ENCODE data around the gene ZNF2. TPM values are rescaled to one million over a fixed set of nuclear protein-coding genes. Genes with fewer than 3 reads are reported as not detected.

The ZNF2 gene
- total and polyA plus RNA-seq, 2 of the 13 experiments (the other 11 are each of a cell fraction or from before 2014, with no cell fraction given): 4.3 to 6.1 TPM

DNA sequence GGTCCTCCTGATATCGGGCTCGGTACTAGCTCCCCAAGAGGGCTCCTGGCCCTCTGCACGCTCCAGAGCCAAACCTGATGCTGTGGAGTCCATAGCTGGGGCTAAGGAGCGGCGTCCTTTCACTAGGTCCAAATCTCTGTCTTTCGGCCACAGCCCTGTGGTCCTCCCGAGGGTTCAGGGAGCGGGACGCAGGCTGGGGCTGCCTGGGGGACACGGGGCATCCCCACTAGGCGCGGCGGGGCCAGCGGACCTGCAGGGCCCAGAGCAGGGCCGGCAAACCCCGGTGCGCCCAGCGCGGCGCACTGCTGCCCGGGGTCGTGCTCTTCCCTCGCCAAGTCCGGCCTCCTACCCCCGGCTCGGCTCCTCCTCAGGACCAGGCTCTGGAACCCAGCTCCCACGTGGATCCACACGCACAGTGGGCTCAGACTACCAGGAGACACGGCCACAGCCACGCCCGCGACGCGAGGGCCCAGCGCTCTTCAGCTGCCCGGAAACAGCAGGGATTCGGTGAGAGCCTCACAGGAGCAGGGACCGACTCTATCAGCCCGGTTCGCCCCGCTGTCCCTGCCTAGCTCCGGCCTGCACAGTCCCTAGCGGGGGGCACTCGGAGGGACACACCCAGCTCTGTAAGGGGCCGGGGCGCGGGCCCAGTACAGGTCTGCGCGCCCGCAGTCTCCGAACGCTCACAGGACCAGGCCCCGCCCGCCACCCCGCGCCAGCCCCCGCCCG lies 6.6 kb upstream of the ZNF2 start (continued):
- TF ChIP-seq, protein P1, sequence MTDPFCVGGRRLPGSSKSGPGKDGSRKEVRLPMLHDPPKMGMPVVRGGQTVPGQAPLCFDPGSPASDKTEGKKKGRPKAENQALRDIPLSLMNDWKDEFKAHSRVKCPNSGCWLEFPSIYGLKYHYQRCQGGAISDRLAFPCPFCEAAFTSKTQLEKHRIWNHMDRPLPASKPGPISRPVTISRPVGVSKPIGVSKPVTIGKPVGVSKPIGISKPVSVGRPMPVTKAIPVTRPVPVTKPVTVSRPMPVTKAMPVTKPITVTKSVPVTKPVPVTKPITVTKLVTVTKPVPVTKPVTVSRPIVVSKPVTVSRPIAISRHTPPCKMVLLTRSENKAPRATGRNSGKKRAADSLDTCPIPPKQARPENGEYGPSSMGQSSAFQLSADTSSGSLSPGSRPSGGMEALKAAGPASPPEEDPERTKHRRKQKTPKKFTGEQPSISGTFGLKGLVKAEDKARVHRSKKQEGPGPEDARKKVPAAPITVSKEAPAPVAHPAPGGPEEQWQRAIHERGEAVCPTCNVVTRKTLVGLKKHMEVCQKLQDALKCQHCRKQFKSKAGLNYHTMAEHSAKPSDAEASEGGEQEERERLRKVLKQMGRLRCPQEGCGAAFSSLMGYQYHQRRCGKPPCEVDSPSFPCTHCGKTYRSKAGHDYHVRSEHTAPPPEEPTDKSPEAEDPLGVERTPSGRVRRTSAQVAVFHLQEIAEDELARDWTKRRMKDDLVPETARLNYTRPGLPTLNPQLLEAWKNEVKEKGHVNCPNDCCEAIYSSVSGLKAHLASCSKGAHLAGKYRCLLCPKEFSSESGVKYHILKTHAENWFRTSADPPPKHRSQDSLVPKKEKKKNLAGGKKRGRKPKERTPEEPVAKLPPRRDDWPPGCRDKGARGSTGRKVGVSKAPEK (CRISPR knock-in tag; IDR thresholded peaks at IDR 0.05; ENCODE audit: borderline replicate concordance): no peak
- TF ChIP-seq MZF1 (CRISPR knock-in tag; IDR thresholded peaks at IDR 0.05; ENCODE audit: borderline replicate concordance) (no peak), ZNF20 (CRISPR knock-in tag; IDR thresholded peaks at IDR 0.05) (no peak), TCF7 (IDR thresholded peaks at IDR 0.05; ENCODE audit: low read depth) (no peak), SMC3 (IDR thresholded peaks at IDR 0.05; ENCODE audit: low read length) (no peak), RAD51 (IDR thresholded peaks at IDR 0.05; ENCODE audit: borderline replicate concordance) (no peak), ZNF263 (CRISPR knock-in tag; IDR thresholded peaks at IDR 0.05) (no peak), ZNF160 (CRISPR knock-in tag; IDR thresholded peaks at IDR 0.05) (0 out of 2 replicates have a peak, but pooled peaks have one; percentile 28), CBX2 (IDR thresholded peaks at IDR 0.05; ENCODE audit: low read depth, low read length) (no peak), CBX2 (CRISPR knock-in tag; IDR thresholded peaks at IDR 0.05; ENCODE audit: low read depth) (no peak), MLLT10 (CRISPR knock-in tag; IDR thresholded peaks at IDR 0.05) (no peak), ZBTB21 (CRISPR knock-in tag; IDR thresholded peaks at IDR 0.05) (no peak), ZNF333 (CRISPR knock-in tag; IDR thresholded peaks at IDR 0.05; ENCODE audit: borderline replicate concordance) (no peak), CCAR2 (optimal IDR thresholded peaks at IDR 0.05; ENCODE audit: low read depth, low read length) (no peak), TARDBP (CRISPR knock-in tag; IDR thresholded peaks at IDR 0.05) (no peak; the same call in 1 of the 2 replicates), KLF15 (CRISPR knock-in tag; IDR thresholded peaks at IDR 0.05; ENCODE audit: borderline replicate concordance) (peak; percentile 42; the same call in 1 of the 2 replicates), ZNF264 (CRISPR knock-in tag; IDR thresholded peaks at IDR 0.05) (no peak), PCBP1 (IDR thresholded peaks at IDR 0.05; ENCODE audit: borderline replicate concordance, low read depth, low read length) (no peak)
- TF ChIP-seq, protein P2, sequence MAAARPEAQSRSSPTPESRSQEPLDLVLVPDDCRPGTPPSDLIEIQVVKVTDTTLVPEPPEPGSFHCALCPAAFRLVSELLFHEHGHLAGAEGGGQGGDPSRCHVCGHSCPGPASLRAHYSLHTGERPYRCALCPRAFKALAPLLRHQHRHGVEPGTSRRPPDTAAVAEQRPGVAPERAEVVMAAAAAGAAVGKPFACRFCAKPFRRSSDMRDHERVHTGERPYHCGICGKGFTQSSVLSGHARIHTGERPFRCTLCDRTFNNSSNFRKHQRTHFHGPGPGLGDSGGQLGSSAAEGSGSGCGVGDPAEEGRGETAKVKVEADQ (CRISPR knock-in tag; IDR thresholded peaks at IDR 0.05; ENCODE audit: borderline replicate concordance): no peak
- TF ChIP-seq, protein P3, sequence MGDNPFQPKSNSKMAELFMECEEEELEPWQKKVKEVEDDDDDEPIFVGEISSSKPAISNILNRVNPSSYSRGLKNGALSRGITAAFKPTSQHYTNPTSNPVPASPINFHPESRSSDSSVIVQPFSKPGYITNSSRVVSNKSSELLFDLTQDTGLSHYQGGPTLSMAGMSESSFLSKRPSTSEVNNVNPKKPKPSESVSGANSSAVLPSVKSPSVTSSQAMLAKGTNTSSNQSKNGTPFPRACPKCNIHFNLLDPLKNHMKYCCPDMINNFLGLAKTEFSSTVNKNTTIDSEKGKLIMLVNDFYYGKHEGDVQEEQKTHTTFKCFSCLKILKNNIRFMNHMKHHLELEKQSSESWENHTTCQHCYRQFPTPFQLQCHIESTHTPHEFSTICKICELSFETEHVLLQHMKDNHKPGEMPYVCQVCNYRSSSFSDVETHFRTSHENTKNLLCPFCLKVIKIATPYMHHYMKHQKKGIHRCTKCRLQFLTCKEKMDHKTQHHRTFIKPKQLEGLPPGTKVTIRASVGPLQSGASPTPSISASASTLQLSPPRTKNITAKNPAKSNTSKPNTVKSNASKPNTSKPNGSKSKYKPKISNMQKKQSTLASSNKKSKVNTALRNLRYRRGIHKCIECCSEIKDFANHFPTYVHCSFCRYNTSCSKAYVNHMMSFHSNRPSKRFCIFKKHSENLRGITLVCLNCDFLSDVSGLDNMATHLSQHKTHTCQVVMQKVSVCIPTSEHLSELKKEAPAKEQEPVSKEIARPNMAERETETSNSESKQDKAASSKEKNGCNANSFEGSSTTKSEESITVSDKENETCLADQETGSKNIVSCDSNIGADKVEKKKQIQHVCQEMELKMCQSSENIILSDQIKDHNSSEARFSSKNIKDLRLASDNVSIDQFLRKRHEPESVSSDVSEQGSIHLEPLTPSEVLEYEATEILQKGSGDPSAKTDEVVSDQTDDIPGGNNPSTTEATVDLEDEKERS (CRISPR knock-in tag; IDR thresholded peaks at IDR 0.05): no peak; the same call in 1 of the 2 replicates
- TF ChIP-seq, protein P4, sequence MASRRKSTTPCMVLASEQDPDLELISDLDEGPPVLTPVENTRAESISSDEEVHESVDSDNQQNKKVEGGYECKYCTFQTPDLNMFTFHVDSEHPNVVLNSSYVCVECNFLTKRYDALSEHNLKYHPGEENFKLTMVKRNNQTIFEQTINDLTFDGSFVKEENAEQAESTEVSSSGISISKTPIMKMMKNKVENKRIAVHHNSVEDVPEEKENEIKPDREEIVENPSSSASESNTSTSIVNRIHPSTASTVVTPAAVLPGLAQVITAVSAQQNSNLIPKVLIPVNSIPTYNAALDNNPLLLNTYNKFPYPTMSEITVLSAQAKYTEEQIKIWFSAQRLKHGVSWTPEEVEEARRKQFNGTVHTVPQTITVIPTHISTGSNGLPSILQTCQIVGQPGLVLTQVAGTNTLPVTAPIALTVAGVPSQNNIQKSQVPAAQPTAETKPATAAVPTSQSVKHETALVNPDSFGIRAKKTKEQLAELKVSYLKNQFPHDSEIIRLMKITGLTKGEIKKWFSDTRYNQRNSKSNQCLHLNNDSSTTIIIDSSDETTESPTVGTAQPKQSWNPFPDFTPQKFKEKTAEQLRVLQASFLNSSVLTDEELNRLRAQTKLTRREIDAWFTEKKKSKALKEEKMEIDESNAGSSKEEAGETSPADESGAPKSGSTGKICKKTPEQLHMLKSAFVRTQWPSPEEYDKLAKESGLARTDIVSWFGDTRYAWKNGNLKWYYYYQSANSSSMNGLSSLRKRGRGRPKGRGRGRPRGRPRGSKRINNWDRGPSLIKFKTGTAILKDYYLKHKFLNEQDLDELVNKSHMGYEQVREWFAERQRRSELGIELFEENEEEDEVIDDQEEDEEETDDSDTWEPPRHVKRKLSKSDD (CRISPR knock-in tag; IDR thresholded peaks at IDR 0.05; ENCODE audit: low read depth): peak; percentile 60; the same call in 1 of the 2 replicates

Data from HepG2 (cell line).